H1 (cell line): ENCODE results near the gene MEGF11. TPM values are rescaled to one million over a fixed set of nuclear protein-coding genes. Genes with fewer than 3 reads are reported as not detected.

Experiments
- ATF3 ChIP-seq: IDR thresholded peaks from 2 replicates; pipeline ENCODE4 v1.6.1; 2011; ENCODE audit warnings: low read depth, mild to moderate bottlenecking, low read length; ENCODE audit not compliant: insufficient read depth
- CHD7 ChIP-seq: fragments of 300-600 bp; sonication (generic); IDR thresholded peaks from 2 replicates; pipeline ENCODE4 v1.7.1; 2012; ENCODE audit warnings: low read length, moderate library complexity, mild to moderate bottlenecking, inconsistent platforms; ENCODE audit not compliant: insufficient replicate concordance
- KDM4A ChIP-seq: IDR thresholded peaks from one replicate; pipeline ENCODE4 v1.7.1; 2012; ENCODE audit warnings: low read depth, mild to moderate bottlenecking, moderate library complexity, low read length, inconsistent platforms; ENCODE audit not compliant: severe bottlenecking
- MAFK ChIP-seq: IDR thresholded peaks from 2 replicates; pipeline ENCODE4 v1.6.1; 2012; ENCODE audit warnings: low read depth, mild to moderate bottlenecking, improper control_type of control experiment, low read length
- SAP30 ChIP-seq: fragments of 300-600 bp; sonication (generic); IDR thresholded peaks from 2 replicates; pipeline ENCODE4 v1.7.1; 2012; ENCODE audit warnings: low read length, moderate library complexity, mild to moderate bottlenecking, inconsistent platforms; ENCODE audit not compliant: insufficient read depth, insufficient replicate concordance
- polyA plus RNA-seq, 7 experiments: library from polyadenylated mRNA; depleted of rRNA in 3 of 7; stranded (reverse) in 5 of 7; unstranded in 2 of 7; fragments of >200 nt in 5 of 7; fragments of 200-250 nt in 2 of 7; gene quantifications; 1 replicate in 5 of 7; 2 replicates in 1 of 7; 4 replicates in 1 of 7; pipeline versions ENCODE4 v1.2.1 to v1.2.3, GENCODE V29; 2011 to 2013; ENCODE audit warnings: missing spikeins in 2 of 7, mixed read lengths in 2 of 7
- total RNA-seq: library from RNA; stranded (reverse); fragmentation: NEBNext Ultra II Directional; extraction: Animal tissue kit (Norgen Biotek cat#: 25700); gene quantifications from 2 replicates; pipeline ENCODE4 v1.2.1, GENCODE V29; 2021

The MEGF11 gene
- total and polyA plus RNA-seq, 2 of the 8 experiments (the other 6 are each of a cell fraction or from before 2014, with no cell fraction given), result 4.4 to 4.8 TPM

- TF ChIP-seq CHD7 (no peak), KDM4A (no peak), ATF3 (no peak), MAFK (no peak), SAP30 (no peak)
These were observed 30.7 kb upstream of the MEGF11 start (continued) for GRCh38 chr15:66284271-66284670.
